ENCODE data around the gene HPS4. TPM values are rescaled to one million over a fixed set of nuclear protein-coding genes. Genes with fewer than 3 reads are reported as not detected.
"Not testable (repeated sequence)": the region's sequence is repeated elsewhere in the genome, so short reads cannot be mapped to it uniquely, and the experiment has no call there.

Gene HPS4
- total RNA-seq: 30.2 TPM

DNA sequence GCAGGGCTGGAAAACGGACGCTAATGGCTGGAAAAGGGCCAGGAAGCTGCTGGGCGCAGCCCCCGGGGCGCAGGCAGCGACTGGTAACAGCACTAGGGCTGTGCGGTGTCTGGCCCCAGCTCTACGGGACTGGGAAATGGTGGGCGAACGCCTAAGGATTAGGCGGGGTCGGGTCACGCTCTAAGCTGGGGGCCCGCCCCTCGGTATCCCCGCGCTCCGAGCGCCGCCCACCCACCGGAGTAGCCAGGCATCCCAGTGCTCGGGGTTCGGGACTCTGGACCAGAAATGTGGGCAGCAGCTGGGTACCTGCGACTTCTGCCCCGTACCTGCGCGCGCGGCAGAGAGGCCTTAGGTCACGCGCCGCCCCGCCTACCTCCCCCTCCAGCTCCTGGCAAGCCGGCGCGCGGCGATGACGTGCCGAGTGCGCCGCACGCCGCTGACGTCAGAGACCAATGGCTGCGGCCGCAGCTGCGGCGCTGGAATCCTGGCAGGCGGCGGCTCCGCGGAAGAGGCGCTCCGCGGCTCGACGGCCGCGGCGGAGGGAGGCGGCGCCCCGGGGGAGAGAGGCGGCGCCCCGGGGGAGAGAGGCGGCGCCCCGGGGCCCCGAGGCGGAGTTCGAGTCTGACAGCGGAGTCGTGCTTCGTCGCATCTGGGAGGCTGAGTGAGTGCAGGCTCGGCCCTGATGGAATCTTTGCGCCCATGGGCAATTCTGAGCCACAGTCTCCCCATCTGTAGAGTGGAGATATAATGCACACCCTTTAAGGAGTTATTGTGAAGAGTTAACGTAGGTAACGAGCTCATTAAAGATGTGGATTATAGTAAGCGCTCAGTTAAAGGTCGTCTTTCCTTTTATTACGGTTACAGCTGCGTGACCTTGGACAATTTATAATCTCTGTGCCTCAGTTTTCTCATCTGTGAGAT is at the start of gene HPS4, which contains the start of gene SRRD:
TSS of gene HPS4 (minus strand) at position 345 of the 921 bp plus-strand sequence. CDS start 2,021 bp downstream, outside the sequence.
TSS of gene SRRD (plus strand) at position 439 of the 921 bp plus-strand sequence. CDS start at position 453, 14 bp downstream.
- DNase-seq: peak; percentile 87

DNA sequence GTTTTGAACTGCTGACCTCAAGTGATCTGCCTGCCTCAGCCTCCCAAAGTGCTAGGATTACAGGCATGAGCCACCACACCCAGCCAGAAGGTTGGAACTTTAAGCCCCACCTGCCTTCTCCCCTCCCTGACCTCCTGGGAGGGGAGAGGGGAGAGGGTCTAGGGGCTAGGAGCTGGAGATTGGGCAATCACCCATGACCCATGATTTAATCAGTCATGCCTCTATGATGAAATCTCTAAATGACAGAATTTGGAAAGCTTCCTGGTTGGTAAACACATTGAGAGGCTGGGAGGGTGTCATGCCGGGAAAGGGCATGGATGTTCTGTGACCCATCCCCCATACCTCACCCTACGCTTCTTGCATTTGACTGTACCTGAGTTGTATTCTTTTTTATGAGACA is 45.8 kb upstream of the HPS4 start:
- no peak for DNase-seq

DNA sequence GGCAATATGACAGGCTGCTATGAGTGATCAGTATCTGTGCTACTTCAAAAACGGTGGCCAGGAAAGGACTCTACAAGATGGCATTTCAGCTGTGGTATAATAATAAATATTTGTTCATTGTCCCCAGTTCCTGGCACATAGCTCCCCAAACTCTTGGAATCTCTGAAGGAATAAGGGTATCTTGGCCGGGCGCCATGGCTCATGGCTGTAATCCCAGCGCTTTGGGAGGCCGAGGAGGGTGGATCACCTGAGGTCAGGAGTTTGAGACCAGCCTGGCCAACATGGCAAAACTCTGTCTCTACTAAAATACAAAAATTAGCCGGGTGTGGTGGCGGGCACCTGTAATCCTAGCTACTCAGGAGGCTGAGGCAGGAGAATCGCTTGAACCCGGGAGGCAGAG is 44.9 kb upstream of the HPS4 start:
- DNase-seq: not testable (repeated sequence)

DNA sequence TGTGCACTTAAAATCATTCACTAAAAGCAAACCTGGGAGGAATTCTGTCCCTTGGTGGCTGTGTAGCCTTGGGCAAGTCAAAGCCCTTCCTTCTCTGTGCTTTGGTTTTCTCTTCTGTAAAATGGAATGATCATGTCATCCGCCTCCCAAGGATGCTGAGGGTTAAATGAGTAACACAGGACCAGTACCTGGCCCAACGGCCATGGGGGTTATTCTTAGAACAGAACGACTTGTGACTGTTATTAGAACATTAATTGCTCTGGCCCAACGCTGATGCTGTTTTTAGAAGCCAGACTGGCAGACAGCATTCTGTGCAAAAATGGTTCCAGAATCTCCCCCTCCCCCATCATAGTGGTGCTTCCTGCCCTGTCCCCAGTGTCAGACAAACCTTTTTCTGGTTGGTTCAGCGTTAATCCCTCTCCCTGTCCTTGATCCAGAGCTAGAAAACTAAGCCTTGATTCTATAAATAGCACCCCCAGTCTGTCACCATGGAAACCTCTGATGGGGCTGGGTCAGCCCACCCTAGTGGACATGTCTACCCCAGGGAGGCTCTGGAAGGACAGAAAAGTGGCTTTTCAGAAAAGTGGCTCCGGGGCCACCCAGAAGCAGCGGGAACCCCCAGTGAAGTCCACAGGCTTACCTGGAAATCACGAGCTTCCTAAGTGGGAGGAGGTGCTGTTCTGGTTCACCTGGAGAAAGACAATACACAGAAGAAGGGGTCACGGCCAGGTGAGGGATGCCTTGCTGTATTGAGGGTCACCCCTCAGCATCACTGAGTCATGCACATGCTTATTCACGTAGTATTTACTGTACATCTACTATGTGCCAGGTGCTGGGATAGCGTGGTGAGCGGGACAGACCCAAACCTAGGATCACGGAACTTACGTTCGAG is 44.2 kb upstream of the HPS4 start:
- DNase-seq: no peak

DNA sequence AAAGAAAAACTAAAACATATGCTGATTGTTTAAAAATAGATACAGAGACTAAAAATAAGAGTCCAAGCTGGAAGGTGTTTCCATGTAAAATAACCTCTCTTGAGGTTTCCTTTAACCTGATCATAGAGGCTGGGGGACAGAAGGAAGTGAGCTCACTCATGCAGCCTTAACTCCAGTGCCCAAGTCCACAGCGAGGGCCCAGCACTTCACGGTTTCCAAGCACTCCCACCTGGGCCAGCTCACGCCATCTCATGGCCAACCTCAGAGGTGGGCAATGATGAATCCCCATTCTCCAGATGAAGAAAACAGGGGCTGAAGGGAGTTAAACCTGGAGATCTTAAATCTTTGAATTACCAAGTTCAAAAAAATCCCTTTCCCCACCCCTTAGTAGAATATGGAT is 43.6 kb upstream of the HPS4 start:
- DNase-seq: no peak

DNA sequence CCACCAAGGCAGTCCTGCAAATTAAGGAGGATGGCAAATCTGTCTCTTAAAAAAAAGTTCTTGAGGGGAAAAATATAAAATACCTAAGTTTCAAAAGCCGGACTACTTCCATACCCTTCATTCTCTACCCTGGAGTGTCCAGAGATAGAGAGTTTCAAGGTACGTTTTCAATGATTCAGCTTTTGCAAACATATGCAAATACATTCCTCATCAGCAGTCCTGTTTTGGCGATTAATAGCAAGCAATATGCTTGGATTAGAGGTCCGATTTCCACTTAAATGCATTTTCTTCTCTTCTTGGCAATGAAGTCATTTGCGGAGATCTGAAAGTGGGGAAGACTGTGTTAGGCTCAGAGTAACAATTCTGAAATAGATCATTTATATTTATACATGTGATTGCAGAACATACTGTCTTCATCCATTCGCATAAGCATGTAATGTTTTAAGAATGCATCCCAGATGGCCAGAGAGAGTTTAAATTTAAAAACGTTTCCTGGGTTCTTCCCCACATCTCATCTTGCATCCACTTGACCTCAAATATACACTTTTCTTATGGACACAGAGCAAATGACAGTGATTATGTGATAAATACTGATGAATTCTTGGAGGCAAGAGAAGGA is 42.5 kb upstream of the HPS4 start:
- DNase-seq: no peak

DNA sequence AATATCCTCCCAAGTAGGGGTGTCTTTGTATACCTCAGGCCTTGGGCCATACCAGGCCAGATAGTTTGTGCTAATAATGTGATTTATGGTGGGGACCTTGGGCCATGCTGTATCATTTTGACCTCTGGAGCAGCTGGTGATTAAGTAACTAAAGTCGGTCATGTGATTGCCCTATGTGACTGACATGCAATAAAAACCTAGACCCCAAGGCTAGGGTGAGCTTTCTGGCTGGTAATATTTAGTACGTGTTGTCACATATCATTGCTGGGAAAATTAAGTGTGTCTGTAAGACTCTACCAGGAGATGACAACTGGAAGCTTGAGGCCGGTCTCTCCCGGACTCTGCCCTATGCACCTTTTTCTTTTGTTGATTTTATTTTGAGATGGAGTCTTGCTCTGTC is 41.3 kb upstream of the HPS4 start:
- no peak for DNase-seq

DNA sequence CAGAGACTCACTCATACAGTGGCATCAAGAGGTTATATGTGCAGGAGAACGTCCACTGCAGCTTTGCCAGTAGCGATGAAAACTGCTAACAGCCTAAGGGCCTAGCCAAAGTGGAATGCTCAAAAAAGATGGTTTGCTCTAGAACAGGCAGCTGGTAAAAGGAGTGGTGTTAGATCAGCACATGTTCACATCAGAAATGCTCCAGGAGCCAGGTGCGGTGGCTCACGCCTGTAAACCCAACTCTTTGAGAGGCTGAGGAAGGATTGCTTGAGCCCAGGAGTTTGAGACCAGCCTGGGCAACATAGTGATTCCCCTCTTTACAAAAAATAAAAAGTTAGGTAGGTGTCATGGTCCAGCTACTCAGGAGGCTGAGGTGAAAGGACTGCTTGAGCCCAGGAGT is 39.0 kb upstream of the HPS4 start:
- DNase-seq: no peak

DNA sequence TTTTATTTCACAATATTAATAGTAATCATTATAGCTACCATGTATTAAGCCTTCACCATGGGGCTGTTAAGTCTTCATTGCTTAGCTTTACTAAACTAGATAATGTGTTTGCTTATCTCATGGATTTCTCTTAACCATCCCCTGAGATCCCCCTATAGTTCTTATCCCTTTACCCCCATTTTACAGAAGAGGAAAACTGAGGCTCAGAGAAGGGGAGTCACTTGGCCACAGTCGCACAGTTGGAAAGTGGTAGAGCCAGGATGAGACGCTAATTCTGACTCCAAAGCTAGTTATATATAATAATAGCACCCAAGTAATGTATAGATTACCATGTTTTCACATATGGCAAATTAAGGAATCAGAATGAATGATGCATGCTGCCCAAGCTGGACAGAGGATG is 38.4 kb upstream of the HPS4 start:
- DNase-seq: no peak

DNA sequence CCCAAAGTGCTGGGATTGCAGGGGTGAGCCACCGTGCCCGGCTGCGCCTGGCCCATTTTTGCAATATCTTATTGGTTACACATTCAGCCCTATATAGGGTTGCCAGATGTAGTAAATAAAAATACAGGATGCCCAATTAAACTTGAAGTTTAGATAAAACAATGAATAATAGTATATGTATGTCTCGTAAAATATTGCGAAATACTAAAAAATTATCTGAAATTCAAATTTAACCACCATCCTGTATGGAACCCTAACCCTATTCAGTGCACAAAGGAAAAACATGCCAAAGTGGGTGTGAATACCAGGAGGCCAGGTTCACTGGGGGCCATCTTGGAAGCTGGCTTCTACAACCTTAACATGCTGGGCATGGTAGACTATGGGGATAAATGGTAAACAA is 33.8 kb upstream of the HPS4 start:
- DNase-seq: no peak

DNA sequence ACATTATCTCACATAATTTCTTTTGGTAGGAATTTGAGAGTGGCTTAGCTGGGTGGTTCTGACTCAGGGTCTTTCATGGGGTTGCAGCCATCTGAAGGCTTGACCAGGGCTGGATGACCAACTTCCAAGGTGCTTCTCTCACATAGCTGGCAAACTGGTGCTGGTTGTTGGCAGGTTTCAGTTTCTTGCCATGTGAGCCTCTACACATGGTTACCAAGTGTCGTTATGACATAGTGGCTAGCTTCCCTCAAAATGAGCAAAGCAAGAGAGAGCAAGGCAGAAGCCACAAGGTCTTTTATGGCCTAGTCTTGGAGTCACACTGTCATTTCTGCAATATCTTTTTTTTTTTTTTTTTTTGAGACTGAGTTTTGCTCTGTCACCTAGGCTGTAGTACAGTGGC is 32.9 kb upstream of the HPS4 start:
- DNase-seq: no peak

DNA sequence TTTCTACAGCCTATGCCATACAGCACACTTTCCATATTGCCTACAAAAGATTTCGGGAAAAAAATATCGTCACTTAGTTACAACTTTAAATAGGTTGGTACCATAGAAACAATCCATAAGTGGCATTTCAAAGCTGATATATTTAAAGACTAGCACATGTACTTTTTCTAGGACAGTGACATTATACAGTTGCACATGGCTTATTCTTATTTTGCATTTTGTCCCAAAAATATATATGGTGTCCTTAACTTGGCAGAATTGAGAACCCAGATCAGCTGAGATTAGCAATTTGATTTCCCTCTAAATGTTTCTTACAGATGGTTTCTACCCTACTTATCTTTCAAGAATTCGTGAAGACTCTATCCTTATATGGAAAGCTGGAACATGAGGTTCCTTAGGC is 32.3 kb upstream of the HPS4 start:
- no peak for DNase-seq

DNA sequence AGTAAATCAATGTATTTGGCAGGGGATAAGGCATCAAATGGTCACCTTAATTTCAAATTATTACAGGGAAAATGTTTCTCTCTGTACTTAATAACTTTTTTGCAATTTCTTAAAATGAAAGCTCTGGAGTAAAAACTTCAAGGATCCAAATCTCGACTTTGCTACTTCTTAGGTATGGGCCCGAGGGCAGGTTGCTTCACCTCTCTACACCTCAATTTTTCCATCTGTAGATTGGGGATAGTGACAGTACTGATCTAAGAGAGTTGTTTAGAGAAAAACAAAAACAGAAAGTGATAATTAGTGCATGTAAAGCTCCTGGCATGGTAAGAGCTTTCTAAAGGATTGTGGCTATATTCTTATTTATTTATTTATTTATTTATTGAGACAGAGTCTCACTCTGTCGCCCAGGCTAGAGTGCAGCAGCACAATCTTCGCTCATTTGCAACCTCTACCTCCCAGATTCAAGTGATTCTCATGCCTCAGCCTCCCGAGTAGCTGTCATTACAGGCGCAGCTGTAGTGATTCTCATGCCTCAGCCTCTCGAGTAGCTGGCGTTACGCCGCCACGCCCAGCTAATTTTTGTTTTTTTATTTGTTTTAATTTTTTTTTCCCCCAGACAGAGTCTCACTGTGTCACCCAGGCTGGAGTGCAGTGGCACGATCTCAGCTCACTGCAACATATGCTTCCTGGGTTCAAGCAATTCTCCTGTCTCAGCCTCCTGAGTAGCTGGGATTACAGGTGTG is 31.0 kb upstream of the HPS4 start:
- no peak for DNase-seq

DNA sequence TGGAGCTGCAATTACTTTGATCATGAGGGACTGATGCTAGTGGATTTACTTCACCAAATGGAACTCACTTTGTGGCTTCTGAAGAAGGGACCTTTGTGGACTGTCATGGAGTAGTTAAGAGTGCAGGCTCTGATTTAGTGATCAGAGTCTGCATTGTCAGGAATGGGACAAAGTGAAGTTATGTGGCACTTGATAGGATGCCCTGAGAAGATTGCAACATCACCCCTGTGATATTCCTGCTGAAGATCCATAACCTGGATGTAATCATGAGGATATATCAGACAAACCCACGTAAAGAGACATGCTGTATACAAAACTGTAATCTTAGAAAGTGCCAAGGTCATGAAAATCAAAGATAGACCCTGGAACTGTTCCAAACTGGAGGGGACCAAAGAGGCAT is 30.3 kb upstream of the HPS4 start:
- DNase-seq: no peak

DNA sequence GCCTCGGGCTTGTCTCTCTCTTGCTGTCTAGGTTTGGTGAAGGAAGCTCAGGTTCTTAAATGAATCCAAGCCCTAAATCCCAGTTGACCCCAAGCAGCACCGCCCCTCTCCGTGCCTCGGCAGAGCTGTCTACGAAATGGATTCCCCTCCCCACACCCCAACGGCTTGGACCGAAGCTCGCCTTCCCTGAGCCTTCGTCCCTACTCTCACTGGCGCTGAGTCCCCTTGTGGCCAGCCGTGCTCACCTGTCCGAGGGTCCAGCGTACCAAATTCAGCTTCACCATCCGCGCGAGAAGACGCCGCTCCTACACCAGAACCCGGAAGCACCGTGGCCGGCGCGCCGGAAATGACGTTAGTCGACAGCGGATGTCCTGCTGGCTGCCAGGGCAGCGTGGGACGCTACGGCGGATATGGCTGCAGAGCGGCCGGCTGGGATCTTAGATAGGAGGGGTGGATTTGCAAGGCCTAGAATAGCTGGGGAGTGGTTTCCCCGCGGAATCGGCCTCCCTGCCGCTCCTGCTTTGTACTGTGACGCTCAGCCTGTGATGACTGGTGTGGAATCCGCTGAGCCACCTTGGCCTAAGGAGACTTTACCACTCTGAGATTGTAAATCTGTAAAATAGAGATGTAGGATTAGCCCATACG is 28.7 kb upstream of the HPS4 start, which contains the start of gene TFIP11:
TSS of gene TFIP11 (minus strand) at position 325 of the 645 bp plus-strand sequence. CDS start 2,201 bp downstream, outside the sequence.
- DNase-seq: peak; percentile 77

DNA sequence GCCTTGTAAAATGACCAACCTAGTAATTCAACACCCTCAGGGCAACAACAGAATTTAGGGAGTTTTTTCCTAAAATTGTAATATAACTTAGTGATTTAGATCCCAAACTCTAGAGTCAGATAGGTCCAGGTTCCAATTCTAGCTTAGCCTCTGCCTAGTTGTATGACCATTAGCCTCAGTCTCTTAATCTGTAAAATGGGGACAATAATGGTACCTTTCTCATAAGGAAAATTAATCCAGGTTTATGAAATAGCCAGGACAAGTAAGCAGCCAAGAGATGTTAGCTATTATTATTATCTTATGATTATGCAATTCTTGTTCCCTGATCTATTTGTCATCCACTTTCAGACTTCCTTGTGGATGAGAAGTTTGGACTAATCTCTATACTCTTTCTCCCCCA is 24.6 kb upstream of the HPS4 start:
- DNase-seq: no peak

DNA sequence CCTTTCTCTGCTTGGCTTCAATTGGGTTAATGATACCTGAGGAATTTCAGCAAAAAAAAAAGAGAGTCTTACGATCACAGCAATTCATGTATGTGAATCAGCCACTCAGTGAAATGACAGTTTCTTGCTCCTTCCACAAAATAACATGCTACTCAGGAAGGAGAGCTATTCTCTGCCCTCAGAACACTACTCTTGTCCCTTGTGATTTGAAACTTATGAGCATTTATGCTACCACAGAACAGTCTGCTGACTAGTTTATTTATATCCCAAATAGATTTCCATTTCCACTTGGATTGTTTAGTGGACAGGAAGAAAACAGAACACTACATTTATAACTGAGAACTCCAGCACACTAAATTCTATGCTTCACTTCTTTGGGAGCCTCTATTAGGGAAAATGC is 20.2 kb upstream of the HPS4 start:
- no peak for DNase-seq

DNA sequence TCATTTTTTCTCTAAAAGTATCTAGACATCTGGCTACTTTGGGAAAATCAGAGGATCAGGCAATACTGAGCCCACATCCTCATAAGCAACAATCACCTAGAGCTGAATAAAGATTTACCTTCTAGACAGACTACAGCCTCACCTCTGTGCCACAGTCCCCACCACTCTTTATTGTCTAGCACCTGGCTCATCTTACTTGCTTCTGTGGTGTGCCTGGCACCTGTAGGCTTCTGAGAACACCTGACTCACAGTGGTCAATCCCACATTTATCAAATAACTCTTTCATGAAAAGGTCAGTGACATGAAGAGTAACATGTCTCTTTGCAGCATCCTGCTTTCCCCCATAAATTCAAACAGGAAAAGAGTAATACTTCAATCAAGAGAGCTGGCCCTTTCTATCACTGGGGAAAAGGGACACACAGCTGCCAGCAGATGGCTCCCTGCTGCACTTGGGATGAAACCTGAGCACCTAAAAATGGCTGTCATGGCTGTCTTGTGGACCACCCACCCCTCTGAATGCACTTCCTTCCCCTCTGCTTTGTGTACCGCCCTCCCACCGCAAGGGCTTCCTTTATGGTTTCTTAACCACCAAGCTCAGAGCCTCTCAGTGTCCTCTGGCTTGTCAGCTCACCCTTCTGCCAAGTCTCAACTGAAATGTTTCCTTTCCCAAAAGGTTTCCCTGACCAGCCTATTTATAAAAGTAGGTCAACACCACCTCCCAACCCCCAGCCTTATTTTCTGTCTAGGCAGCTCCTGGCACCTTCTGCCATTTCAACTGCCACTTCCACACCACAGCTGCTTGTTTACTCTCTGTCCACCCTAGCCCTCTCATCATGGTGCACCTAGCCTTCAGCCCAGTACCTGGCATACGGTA is 19.3 kb upstream of the HPS4 start:
- DNase-seq: peak; percentile 29

DNA sequence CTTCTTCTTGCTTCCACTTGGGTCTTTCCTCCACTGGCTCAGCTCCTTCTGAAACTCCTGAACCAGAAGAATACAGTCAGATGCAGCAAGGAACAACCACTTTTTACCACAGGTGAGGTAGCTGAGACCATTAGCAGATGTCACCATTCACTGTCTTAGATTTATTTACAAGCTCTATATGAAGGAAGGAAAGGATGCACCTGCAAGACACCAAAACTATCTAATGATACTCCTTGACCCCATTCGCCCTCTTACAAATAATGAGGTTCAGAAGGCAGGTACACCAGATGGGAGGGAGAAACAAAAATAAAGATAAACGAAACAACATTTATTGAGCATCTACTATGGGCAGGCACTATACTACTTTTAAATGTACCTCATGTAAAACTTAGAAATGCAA is 18.4 kb upstream of the HPS4 start:
- no peak for DNase-seq

DNA sequence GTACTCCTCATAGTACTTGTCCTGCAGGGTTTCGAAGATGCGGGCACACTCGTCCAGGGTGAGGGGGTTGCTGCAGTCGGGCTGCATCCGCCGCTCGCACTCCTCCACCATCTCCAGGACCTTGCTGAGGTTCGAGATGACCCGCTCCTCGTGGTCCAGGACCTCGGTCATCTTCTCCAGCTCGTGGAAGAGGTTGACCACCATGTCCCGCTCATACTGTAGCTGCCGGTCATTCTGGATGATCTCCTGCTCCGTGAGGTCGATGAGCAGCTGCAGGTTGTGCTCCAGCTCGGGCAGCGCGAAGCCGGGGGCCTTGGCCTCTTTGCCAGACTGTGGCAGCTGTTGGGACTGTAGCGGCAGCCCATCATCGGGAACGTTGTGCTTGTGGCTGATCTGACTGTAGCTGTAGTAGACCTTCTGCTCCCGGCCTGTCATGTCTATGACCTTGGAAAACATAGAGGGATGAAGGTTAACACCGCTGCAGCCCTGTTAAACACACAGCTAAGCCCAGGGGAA is 15.7 kb upstream of the HPS4 start:
- DNase-seq: no peak

Data from skin of body (tissue), 2 donors.